Stimulated activated effector memory CD8-positive, alpha-beta T cell treated with anti-CD3 and anti-CD28 coated beads, Interleukin-12 subunit alpha, Interleukin-12 subunit beta, amount 100 ng/mL, for 72 hours (primary cell): ENCODE data around the gene CDK11A.
"Not testable (repeated sequence)": the region's sequence is repeated elsewhere in the genome, so short reads cannot be mapped to it uniquely, and the experiment has no call there.

Experiments used
- ATAC-seq: fragments of 150-1000 bp; cut with Tn5 transposase; 2 replicates; pipeline ENCODE4 v1.10.0; 2021
- DNase-seq, 2 donors: peaks; one replicate each; pipeline ENCODE4 v3.0.0; 2021 to 2022; ENCODE audit warnings: low spot score in 2 of 2
- H3K27ac Mint-ChIP-seq: one replicate; pipeline ENCODE4 v1.8.0; 2022; ENCODE audit warnings: mild to moderate bottlenecking, mixed read lengths
- H3K36me3 Mint-ChIP-seq: one replicate; pipeline ENCODE4 v1.8.0; 2022; ENCODE audit warnings: mild to moderate bottlenecking, mixed read lengths
- H3K4me1 Mint-ChIP-seq: one replicate; pipeline ENCODE4 v1.8.0; 2022; ENCODE audit warnings: mixed read lengths
- H3K4me3 Mint-ChIP-seq: one replicate; pipeline ENCODE4 v1.8.0; 2022; ENCODE audit warnings: mild to moderate bottlenecking, mixed read lengths
- H3K9me3 Mint-ChIP-seq: one replicate; pipeline ENCODE4 v1.8.0; 2022; ENCODE audit warnings: mixed read lengths

Gene CDK11A

GRCh38 chr1:1707241-1707640 is 16.9 kb downstream of the CDK11A start:
- H3K27ac Mint-ChIP-seq, H3K4me1 Mint-ChIP-seq, DNase-seq, H3K9me3 Mint-ChIP-seq, ATAC-seq, H3K4me3 Mint-ChIP-seq: not testable (repeated sequence)
- H3K36me3 Mint-ChIP-seq: peaks cover 16% of the 10 kb centered on the region

- H3K4me1 Mint-ChIP-seq, H3K9me3 Mint-ChIP-seq, H3K27ac Mint-ChIP-seq, ATAC-seq, DNase-seq, H3K4me3 Mint-ChIP-seq: not testable (repeated sequence)
- peaks cover 15% of the 10 kb centered on the region for H3K36me3 Mint-ChIP-seq
These were observed 18.5 kb downstream of the CDK11A start for GRCh38 chr1:1705623-1706022.

GRCh38 chr1:1704284-1704957 is 19.7 kb downstream of the CDK11A start:
- not testable (repeated sequence) for H3K27ac Mint-ChIP-seq, H3K9me3 Mint-ChIP-seq, ATAC-seq, H3K4me3 Mint-ChIP-seq, H3K4me1 Mint-ChIP-seq, DNase-seq
- peaks cover 11% of the 10 kb centered on the region for H3K36me3 Mint-ChIP-seq

- Mint-ChIP-seq H3K27ac (no peak overlapping the region), H3K36me3 (peaks cover 11% of the 10 kb centered on the region), H3K9me3 (no peaks in the 10 kb centered on the region), H3K4me3 (no peak overlapping the region), H3K4me1 (no peaks in the 10 kb centered on the region)
- ATAC-seq (no peak), DNase-seq (no peak)
These were observed 20.4 kb downstream of the CDK11A start for GRCh38 chr1:1703796-1704195.

GRCh38 chr1:1702506-1702905 is 21.7 kb downstream of the CDK11A start:
- not testable (repeated sequence) for H3K4me1 Mint-ChIP-seq, ATAC-seq, H3K4me3 Mint-ChIP-seq, DNase-seq, H3K9me3 Mint-ChIP-seq, H3K27ac Mint-ChIP-seq, H3K36me3 Mint-ChIP-seq

- not testable (repeated sequence) for H3K36me3 Mint-ChIP-seq, H3K4me1 Mint-ChIP-seq, DNase-seq, ATAC-seq, H3K27ac Mint-ChIP-seq, H3K9me3 Mint-ChIP-seq, H3K4me3 Mint-ChIP-seq
These were observed 23.6 kb downstream of the CDK11A start for GRCh38 chr1:1700557-1700956.

GRCh38 chr1:1700067-1700466 is 24.1 kb downstream of the CDK11A start:
- H3K36me3 Mint-ChIP-seq, H3K9me3 Mint-ChIP-seq: not testable (repeated sequence)

GRCh38 chr1:1699061-1699460 is 25.1 kb downstream of the CDK11A start:
- not testable (repeated sequence) for ATAC-seq, H3K9me3 Mint-ChIP-seq, DNase-seq, H3K27ac Mint-ChIP-seq, H3K4me3 Mint-ChIP-seq, H3K36me3 Mint-ChIP-seq, H3K4me1 Mint-ChIP-seq

More at GRCh38 chr1:1700067-1700466, 24.1 kb downstream of the CDK11A start:
- not testable (repeated sequence) for H3K4me1 Mint-ChIP-seq, H3K4me3 Mint-ChIP-seq, DNase-seq, H3K27ac Mint-ChIP-seq
- peak; percentile 4 for ATAC-seq

- not testable (repeated sequence) for H3K4me1 Mint-ChIP-seq, H3K9me3 Mint-ChIP-seq, H3K27ac Mint-ChIP-seq, DNase-seq, H3K36me3 Mint-ChIP-seq, ATAC-seq, H3K4me3 Mint-ChIP-seq
These were observed 26.6 kb downstream of the CDK11A start for GRCh38 chr1:1697358-1698183.

GRCh38 chr1:1696431-1697357 is 27.5 kb downstream of the CDK11A start:
- ATAC-seq, H3K9me3 Mint-ChIP-seq, DNase-seq, H3K4me3 Mint-ChIP-seq, H3K36me3 Mint-ChIP-seq, H3K27ac Mint-ChIP-seq, H3K4me1 Mint-ChIP-seq: not testable (repeated sequence)

- H3K36me3 Mint-ChIP-seq, H3K4me1 Mint-ChIP-seq, H3K9me3 Mint-ChIP-seq: not testable (repeated sequence)
- peak within 1 kb of the TSS; percentile 95 for H3K27ac Mint-ChIP-seq
- H3K4me3 Mint-ChIP-seq: peak within 1 kb of the TSS; percentile 64
- peak; percentile 85 to 95 for DNase-seq
- ATAC-seq: peak; percentile 86
These were observed 31.2 kb downstream of the CDK11A start, which contains the start of gene SLC35E2B for GRCh38 chr1:1692714-1693647. Gene SLC35E2B, minus strand, starts transcription at chr1:1692795. Its CDS starts 16,096 bp downstream, at chr1:1676699.

- Mint-ChIP-seq H3K4me3 (peak overlapping the region; percentile 64), H3K36me3 (peaks cover 14% of the 10 kb centered on the region), H3K4me1 (peaks cover 12% of the 10 kb centered on the region), H3K27ac (peak overlapping the region; percentile 95)
- peak; percentile 71 to 88 for DNase-seq
- not testable (repeated sequence) for H3K9me3 Mint-ChIP-seq
- ATAC-seq: peak; percentile 79
These were observed 31.8 kb downstream of the CDK11A start for GRCh38 chr1:1692324-1692713.

- not testable (repeated sequence) for H3K27ac Mint-ChIP-seq, H3K9me3 Mint-ChIP-seq, H3K4me3 Mint-ChIP-seq, ATAC-seq, DNase-seq, H3K4me1 Mint-ChIP-seq
- H3K36me3 Mint-ChIP-seq: peaks cover 14% of the 10 kb centered on the region
These were observed 32.7 kb downstream of the CDK11A start for GRCh38 chr1:1691443-1691842.

GRCh38 chr1:1689526-1689925 is 34.6 kb downstream of the CDK11A start:
- peaks cover 12% of the 10 kb centered on the region for H3K4me1 Mint-ChIP-seq
- H3K27ac Mint-ChIP-seq, H3K9me3 Mint-ChIP-seq, H3K4me3 Mint-ChIP-seq, DNase-seq, ATAC-seq: not testable (repeated sequence)
- peaks cover 22% of the 10 kb centered on the region for H3K36me3 Mint-ChIP-seq
